ENCODE data around the gene PLXDC2. TPM values are rescaled to one million over a fixed set of nuclear protein-coding genes. Genes with fewer than 3 reads are reported as not detected.

Gene PLXDC2
- total and polyA plus RNA-seq, 10 donors, result 1.8 to 50.4 (median 29.7) TPM

DNA sequence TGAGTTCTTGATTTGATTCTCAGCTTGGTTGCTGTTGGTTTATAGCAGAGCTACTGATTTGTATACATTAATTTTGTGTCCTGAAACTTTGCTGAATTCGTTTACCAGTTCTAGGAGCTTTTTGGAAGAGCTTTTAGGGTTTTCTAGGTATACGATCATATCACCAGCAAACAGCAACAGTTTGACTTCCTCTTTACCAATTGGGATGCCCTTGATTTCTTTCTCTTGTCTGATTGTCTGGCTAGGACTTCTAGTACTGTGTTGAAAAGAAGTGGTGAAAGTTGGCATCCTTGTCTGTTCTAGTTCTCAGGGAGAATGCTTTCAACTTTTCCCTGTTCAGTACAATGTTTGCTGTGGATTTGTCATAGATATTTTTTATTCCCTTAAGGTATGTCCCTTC is 86.2 kb downstream of the PLXDC2 start:
- TF ChIP-seq POLR2AphosphoS5 (IDR thresholded peaks at IDR 0.05) (no peak), POLR2A (IDR thresholded peaks at IDR 0.05) (no peak)
- TF ChIP-seq, protein P1, sequence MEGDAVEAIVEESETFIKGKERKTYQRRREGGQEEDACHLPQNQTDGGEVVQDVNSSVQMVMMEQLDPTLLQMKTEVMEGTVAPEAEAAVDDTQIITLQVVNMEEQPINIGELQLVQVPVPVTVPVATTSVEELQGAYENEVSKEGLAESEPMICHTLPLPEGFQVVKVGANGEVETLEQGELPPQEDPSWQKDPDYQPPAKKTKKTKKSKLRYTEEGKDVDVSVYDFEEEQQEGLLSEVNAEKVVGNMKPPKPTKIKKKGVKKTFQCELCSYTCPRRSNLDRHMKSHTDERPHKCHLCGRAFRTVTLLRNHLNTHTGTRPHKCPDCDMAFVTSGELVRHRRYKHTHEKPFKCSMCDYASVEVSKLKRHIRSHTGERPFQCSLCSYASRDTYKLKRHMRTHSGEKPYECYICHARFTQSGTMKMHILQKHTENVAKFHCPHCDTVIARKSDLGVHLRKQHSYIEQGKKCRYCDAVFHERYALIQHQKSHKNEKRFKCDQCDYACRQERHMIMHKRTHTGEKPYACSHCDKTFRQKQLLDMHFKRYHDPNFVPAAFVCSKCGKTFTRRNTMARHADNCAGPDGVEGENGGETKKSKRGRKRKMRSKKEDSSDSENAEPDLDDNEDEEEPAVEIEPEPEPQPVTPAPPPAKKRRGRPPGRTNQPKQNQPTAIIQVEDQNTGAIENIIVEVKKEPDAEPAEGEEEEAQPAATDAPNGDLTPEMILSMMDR (IDR thresholded peaks at IDR 0.05 in 8 of 11, conservative IDR thresholded peaks at IDR 0.05 in 3 of 11), result no peak

DNA sequence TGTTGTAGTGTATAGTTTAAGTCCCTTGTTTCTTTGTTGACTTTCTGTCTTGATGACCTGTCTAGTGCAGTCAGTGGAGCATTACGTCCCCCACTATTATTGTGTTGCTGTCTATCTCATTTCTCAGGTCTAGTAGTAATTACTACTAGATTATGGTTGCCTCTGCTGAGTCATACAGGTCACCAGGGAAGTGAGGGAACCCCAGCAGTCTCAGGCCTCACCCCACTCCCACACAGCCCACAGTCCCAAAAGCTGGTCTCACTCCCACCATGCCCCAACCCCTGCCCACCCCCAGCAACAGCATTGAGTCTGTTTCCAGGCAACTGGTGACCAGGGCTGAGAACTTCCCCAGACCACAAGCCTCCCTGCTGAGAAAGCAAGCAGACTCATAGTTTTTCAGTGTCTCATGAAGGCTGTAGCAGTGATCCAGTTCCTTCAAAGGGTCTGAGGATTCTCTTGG is 88.0 kb downstream of the PLXDC2 start:
- TF ChIP-seq, protein P1 (IDR thresholded peaks at IDR 0.05 in 8 of 11, conservative IDR thresholded peaks at IDR 0.05 in 3 of 11), result no peak
- TF ChIP-seq POLR2A (IDR thresholded peaks at IDR 0.05), result no peak
- TF ChIP-seq POLR2AphosphoS5 (IDR thresholded peaks at IDR 0.05), result no peak
- Histone ChIP-seq H3K27ac (no peak overlapping the region), H3K4me1 (peaks cover 0 to 3% (median 0%) of the 10 kb centered on the region in 6 donors), H3K27me3 (replicated peaks in 1 of 7) (no peaks in the 10 kb centered on the region), H3K9me3 (peaks cover 0 to 4% (median 0%) of the 10 kb centered on the region in 8 donors), H3K4me3 (no peak overlapping the region), H3K36me3 (no peaks in the 10 kb centered on the region)
- 80 to 97% (median 90%) methylated on average over 1 of the region's 1 CpG for WGBS, 5 donors
- no peak for DNase-seq
- intact Hi-C loops (cut with DNase I; ENCODE audit: low total_unique reads), result no loop called here

More for the DNA sequence above, 86.2 kb downstream of the PLXDC2 start:
- Histone ChIP-seq H3K4me1 (no peaks in the 10 kb centered on the region), H3K27me3 (replicated peaks in 1 of 7) (no peaks in the 10 kb centered on the region), H3K9me3 (peaks cover 0 to 4% (median 0%) of the 10 kb centered on the region in 8 donors), H3K27ac (peak overlapping the region in 2 of 8 donors; percentile 16 to 21), H3K4me3 (no peak overlapping the region), H3K36me3 (no peaks in the 10 kb centered on the region)
- WGBS, 5 donors, result 34 to 55% (median 38%) methylated on average over 2 of the region's 2 CpGs
- DNase-seq, result no peak
- intact Hi-C loops (cut with DNase I; ENCODE audit: low total_unique reads), result no loop called here

DNA sequence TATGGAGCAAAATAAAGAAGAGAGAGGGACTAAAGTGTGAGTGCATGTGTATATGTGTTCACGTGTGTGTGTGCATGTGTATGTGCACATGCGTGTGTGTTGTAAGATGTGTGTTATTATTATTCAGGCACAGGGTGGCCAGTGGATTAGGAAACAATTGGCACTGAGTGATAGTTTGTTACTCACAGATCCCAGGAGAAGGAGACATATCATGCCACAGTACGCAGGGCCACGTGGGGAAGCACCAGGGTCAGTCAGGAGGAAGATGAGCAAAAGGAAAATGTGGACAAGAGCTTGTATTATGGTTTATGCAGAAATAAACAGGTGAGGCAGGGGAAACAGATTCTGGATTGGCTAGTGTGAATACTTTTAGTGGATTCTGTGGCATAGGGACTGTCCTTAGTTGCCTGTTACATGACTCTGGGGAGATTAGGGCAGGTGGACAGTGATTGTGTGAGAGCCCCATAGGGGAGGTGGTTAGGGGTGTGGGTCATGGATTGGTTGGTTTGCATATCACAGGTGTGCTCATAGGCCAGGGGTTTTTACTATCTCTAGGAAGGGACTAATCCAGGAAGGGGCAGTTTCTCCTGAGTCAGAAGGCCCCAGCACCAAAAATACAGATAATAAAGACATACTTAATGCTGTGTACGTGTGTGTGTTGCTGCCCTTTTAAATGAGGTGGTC is 90.0 kb downstream of the PLXDC2 start:
- DNase-seq, result no peak
- no peak overlapping the region for H3K4me3 ChIP-seq
- intact Hi-C loops (cut with DNase I; ENCODE audit: low total_unique reads), result no loop called here
- no peak for TF ChIP-seq POLR2AphosphoS5 (IDR thresholded peaks at IDR 0.05)
- TF ChIP-seq, protein P1 (IDR thresholded peaks at IDR 0.05 in 8 of 11, conservative IDR thresholded peaks at IDR 0.05 in 3 of 11), result no peak
- no peak for TF ChIP-seq POLR2A (IDR thresholded peaks at IDR 0.05)
- H3K9me3 ChIP-seq, result peaks cover 0 to 4% (median 0%) of the 10 kb centered on the region in 8 donors
- peaks cover 0 to 5% (median 0%) of the 10 kb centered on the region in 6 donors for H3K4me1 ChIP-seq
- 87 to 97% (median 89%) methylated on average over 5 of the region's 5 CpGs for WGBS, 5 donors
- H3K27me3 ChIP-seq (replicated peaks in 1 of 7), result no peaks in the 10 kb centered on the region
- no peaks in the 10 kb centered on the region for H3K36me3 ChIP-seq
- no peak overlapping the region for H3K27ac ChIP-seq

DNA sequence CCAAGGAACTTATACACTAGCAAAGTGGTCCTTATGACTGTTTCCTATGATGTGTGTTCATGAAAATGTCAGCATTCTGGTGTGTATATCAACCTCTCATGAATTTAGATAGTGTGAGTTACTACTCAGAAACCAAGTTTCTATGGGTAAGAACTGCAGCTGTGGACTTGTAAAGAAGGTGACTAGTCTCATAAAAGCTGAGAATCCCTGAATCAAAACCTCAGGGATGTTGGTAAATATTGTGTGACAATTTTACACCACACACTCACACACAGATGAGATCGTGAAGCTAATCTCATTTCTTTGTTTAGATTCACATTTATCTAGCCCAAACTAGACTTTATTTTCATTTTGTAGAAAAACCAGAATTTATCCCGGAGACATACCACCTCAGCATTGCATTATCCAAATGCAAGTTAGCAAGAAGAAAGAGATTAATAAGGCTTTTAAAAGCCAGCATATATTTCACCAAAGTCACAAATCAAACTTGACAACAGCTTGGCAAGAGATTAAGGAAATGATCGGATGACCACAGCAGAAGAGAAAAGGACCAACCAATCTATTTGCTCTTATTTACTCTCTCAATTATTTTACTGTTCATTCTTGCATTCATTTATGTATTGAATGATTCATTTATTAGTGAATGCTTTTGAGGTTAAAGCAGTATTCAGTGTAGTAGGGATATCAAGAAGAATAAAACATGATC is 92.9 kb downstream of the PLXDC2 start:
- Histone ChIP-seq H3K4me1 (peaks cover 0 to 5% (median 0%) of the 10 kb centered on the region in 6 donors), H3K27ac (no peak overlapping the region), H3K36me3 (no peaks in the 10 kb centered on the region), H3K4me3 (no peak overlapping the region), H3K27me3 (replicated peaks in 1 of 7) (no peaks in the 10 kb centered on the region), H3K9me3 (peaks cover 0 to 4% (median 0%) of the 10 kb centered on the region in 8 donors)
- TF ChIP-seq POLR2A (IDR thresholded peaks at IDR 0.05), result no peak
- TF ChIP-seq, protein P1 (IDR thresholded peaks at IDR 0.05 in 8 of 11, conservative IDR thresholded peaks at IDR 0.05 in 3 of 11), result no peak
- TF ChIP-seq POLR2AphosphoS5 (IDR thresholded peaks at IDR 0.05), result no peak
- 50 to 80% (median 61%) methylated on average over 3 of the region's 3 CpGs for WGBS, 5 donors
- intact Hi-C loops (cut with DNase I; ENCODE audit: low total_unique reads), result no loop called here
- DNase-seq, result no peak
